Activated T-cell treated with anti-CD3 and anti-CD28 coated beads, Interleukin-2, amount 50 U/mL, for 72 hours (primary cell): Measurements from ENCODE around the gene MAN2A1. TPM values are rescaled to one million over a fixed set of nuclear protein-coding genes. Genes with fewer than 3 reads are reported as not detected.
A peak's percentile ranks its signal among the peaks of the same experiment; 100 is the strongest.

Experiments used
- ATAC-seq, 2 donors: fragments of 150-1000 bp; cut with Tn5 transposase; replicated peaks in 1 of 2; 2 replicates each; pipeline ENCODE4 v1.10.0; 2021; ENCODE audit warnings: moderate library complexity in 2 of 2, mild to moderate bottlenecking in 1 of 2
- DNase-seq, 2 donors: peaks; one replicate each; pipeline ENCODE4 v3.0.0; 2021 to 2022; ENCODE audit warnings: mixed read lengths in 1 of 2
- H3K27ac Mint-ChIP-seq: one replicate; pipeline ENCODE4 v1.8.0; 2022; ENCODE audit warnings: mild to moderate bottlenecking, moderate library complexity, mixed read lengths
- H3K27me3 Mint-ChIP-seq: one replicate; pipeline ENCODE4 v1.8.0; 2022; ENCODE audit warnings: low read depth, mixed read lengths
- H3K36me3 Mint-ChIP-seq, 2 donors: one replicate each; pipeline ENCODE4 v1.8.0; 2022; ENCODE audit warnings: mixed read lengths in 2 of 2, mild to moderate bottlenecking in 1 of 2; ENCODE audit not compliant: insufficient read depth in 2 of 2
- H3K4me1 Mint-ChIP-seq: one replicate; pipeline ENCODE4 v1.8.0; 2022; ENCODE audit warnings: low read depth, mixed read lengths
- H3K4me3 Mint-ChIP-seq, 2 donors: one replicate each; pipeline ENCODE4 v1.8.0; 2022; ENCODE audit warnings: mild to moderate bottlenecking in 2 of 2, mixed read lengths in 2 of 2, moderate library complexity in 2 of 2
- H3K9me3 Mint-ChIP-seq, 2 donors: one replicate each; pipeline ENCODE4 v1.8.0; 2022; ENCODE audit warnings: mixed read lengths in 2 of 2
- total RNA-seq, 2 donors: library from RNA; stranded (reverse); gene quantifications; one replicate each; pipeline ENCODE4 v1.2.3, GENCODE V29; 2022

Gene MAN2A1
- total RNA-seq, 2 donors from 2014 or later = 47.4 to 48.8 TPM

DNA sequence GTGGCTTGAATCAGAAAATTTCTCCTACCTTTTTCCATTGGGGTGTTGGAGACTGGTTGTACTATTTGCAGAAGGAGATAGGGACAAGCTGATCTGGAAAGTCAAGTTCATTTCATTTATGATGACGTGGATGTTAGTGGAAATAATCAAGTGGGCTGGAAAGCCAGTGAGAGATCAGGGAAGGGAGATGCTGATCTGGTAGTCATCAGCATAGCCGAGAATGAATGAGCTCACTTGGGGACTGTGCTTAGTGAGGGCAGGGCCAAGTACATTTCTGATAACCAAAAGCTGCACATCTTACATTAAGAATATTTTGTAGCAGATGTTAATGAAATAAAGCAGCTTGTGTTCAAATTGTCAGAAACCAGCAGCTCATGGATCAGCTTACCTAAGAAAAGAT lies 12.1 kb downstream of the MAN2A1 start:
- H3K4me3 Mint-ChIP-seq = no peak overlapping the region
- H3K36me3 Mint-ChIP-seq = peaks cover 2 to 6% of the 10 kb centered on the region in 2 donors
- H3K4me1 Mint-ChIP-seq = peaks cover 60% of the 10 kb centered on the region
- ATAC-seq = no peak
- H3K27ac Mint-ChIP-seq = no peak overlapping the region
- no peaks in the 10 kb centered on the region for H3K9me3 Mint-ChIP-seq
- no peak for DNase-seq
- no peaks in the 10 kb centered on the region for H3K27me3 Mint-ChIP-seq

DNA sequence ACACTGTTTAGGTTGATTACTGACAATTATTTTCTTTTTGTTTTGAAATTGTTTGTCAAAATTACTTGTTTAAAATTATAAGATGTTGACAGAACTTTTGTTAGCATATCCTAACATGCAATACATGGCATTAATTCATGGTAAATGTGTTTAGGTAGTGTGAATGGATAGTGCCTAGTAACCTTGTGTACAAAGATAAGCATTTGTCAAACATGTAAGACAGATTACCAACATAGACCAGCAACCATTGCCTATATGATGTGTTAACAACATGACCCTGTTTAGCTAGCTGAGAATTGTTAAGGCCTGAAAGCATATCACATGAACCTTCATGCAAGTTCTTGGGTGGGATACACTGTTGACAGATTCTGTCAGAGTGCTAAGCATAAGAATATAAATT lies 13.4 kb downstream of the MAN2A1 start:
- Mint-ChIP-seq H3K4me3 (no peak overlapping the region), H3K9me3 (no peaks in the 10 kb centered on the region), H3K27me3 (no peaks in the 10 kb centered on the region), H3K4me1 (peaks cover 54% of the 10 kb centered on the region), H3K27ac (no peak overlapping the region), H3K36me3 (peaks cover 2 to 6% of the 10 kb centered on the region in 2 donors)
- ATAC-seq = no peak
- DNase-seq = no peak

DNA sequence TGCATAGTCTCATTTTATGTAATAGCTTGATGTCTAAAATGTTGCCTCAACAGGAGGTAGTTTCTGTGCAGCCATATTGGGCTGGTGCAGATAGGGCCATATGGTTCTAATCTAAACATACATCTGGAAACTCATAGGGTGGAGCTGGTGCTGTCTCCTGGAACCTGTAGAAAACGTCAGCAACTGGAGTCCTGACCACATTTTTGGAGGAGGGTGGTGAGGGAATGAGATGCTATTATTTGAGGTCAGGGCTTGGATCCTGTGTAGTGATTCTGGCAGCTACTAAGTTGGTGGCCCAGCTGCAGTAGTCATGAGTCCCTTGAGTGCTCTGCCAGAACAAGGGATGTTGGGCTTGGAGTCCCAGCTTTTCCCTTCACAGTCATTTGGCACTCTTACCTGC lies 14.1 kb downstream of the MAN2A1 start:
- DNase-seq (no peak), ATAC-seq (no peak)
- peaks cover 2 to 6% of the 10 kb centered on the region in 2 donors for H3K36me3 Mint-ChIP-seq
- H3K4me1 Mint-ChIP-seq = peaks cover 51% of the 10 kb centered on the region
- no peaks in the 10 kb centered on the region for H3K27me3 Mint-ChIP-seq
- H3K9me3 Mint-ChIP-seq = no peaks in the 10 kb centered on the region
- no peak overlapping the region for H3K4me3 Mint-ChIP-seq
- no peak overlapping the region for H3K27ac Mint-ChIP-seq

DNA sequence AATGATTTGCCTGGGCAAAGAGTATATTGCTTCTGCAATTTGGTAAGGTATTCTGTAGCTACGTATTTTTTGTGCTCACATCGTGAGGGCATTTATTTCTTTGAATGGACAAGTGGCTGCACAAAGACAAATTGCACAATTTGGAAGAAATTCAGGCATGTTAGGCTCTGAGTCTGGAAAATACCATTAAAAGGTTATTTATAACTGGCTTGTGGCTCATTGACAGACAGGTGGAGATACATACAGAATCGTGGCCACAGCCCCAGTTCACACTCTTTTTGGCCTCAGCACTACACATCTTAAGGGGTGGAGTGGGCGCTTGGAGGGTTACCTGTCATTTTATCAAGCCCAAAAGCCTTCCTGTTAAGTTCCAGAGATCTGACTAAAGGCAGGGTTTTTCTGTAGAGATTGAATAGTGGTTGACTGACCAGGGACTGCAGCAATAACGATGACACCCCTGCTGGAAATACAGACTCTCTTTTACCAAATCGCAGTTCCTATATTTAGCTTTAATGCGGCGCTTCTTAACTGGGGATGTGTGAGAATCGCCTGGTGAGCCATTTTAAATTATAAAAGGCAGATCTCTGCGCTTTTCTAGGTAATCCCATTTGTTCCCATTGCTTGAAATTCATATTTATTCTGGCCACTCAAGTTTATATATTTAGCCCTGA lies 14.7 kb downstream of the MAN2A1 start:
- ATAC-seq (no peak), DNase-seq (no peak)
- peaks cover 49% of the 10 kb centered on the region for H3K4me1 Mint-ChIP-seq
- no peak overlapping the region for H3K27ac Mint-ChIP-seq
- no peaks in the 10 kb centered on the region for H3K9me3 Mint-ChIP-seq
- peaks cover 0 to 3% of the 10 kb centered on the region in 2 donors for H3K36me3 Mint-ChIP-seq
- H3K4me3 Mint-ChIP-seq = no peak overlapping the region
- H3K27me3 Mint-ChIP-seq = no peaks in the 10 kb centered on the region

DNA sequence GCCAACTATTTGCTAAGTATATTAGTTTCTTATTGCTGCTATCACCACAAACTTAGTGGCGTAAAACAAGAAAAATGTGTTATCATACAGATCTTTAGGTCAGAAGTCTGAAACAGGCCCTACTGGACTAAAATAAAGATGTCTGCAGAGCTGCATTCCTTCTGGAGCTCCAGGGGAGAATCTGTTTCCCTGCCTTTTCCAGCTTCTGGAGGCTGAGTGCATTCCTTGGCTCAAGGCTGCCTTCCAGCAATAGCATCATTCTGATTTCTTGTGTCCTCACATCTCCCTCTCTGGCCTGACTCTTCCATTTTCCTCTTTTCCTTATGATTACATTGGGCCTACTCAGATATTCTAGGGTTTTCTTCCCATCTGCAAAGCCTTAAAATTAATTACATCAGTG lies 15.9 kb downstream of the MAN2A1 start:
- Mint-ChIP-seq H3K4me1 (peaks cover 47% of the 10 kb centered on the region), H3K9me3 (no peaks in the 10 kb centered on the region), H3K27ac (no peak overlapping the region), H3K4me3 (no peak overlapping the region), H3K36me3 (peaks cover 0 to 2% of the 10 kb centered on the region in 2 donors), H3K27me3 (no peaks in the 10 kb centered on the region)
- ATAC-seq = no peak
- no peak for DNase-seq

DNA sequence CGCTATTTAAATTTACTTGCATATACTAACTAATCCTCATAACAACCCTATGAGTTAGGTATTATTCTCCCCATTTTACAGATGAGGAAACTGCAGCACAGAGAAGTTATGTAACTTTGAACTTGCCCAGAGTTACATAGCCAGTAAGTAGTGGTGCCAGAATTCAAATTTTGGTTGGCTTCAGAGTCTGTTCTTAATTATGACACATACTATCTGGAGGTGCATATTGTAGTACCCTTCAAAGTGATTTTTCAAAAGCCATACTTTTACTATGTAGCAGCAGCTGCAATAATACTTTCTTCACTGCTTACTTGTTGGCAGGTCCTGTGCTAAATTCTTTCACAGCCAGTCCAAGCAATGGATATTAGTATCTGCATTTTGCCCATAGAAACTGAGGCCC lies 16.4 kb downstream of the MAN2A1 start:
- Mint-ChIP-seq H3K4me3 (no peak overlapping the region), H3K27me3 (no peaks in the 10 kb centered on the region), H3K9me3 (no peaks in the 10 kb centered on the region), H3K27ac (no peak overlapping the region), H3K36me3 (peaks cover 0 to 2% of the 10 kb centered on the region in 2 donors), H3K4me1 (peaks cover 48% of the 10 kb centered on the region)
- ATAC-seq (no peak), DNase-seq (no peak)

DNA sequence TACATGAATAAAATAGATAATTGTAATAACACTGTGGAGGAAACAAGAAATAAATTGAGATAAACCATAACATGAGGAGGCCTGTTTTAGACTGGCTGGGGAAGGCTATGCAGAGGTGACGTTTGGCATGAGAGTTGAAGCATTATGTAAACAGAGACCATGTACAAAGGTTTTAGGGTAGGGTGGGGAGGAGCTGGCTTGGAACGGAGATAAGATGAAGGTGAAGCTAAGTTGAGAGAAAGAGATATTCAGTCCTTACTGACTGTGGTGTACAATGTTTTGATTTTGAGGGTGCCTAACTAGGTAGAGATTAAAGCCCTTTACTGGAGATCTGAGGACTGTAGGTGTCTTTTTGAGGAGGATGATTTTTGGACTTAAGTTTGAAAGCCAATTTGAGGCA lies 17.8 kb downstream of the MAN2A1 start:
- no peaks in the 10 kb centered on the region for H3K27me3 Mint-ChIP-seq
- no peak overlapping the region for H3K4me3 Mint-ChIP-seq
- peaks cover 0 to 3% of the 10 kb centered on the region in 2 donors for H3K36me3 Mint-ChIP-seq
- H3K4me1 Mint-ChIP-seq = peaks cover 48% of the 10 kb centered on the region
- DNase-seq (no peak), ATAC-seq (no peak)
- H3K27ac Mint-ChIP-seq = no peak overlapping the region
- H3K9me3 Mint-ChIP-seq = no peaks in the 10 kb centered on the region

DNA sequence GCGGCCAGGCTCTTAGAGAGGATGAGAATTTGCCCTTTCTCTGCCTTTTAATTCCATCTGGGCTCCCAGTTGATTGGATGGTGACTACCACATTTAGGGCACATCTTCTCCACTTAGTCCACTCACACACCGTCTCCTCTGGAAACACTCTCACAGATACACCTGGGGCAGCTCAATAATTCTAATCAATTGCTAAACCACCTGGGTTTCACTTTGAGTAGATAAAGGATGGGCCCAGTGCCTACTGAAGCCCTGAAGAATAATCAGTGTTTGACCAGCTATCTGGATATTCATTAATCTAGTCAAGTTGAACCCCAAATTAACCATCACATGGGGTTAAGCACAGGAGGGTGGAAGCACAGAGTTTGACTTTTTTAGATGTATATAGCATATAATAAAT lies 19.1 kb downstream of the MAN2A1 start:
- H3K4me1 Mint-ChIP-seq = peaks cover 48% of the 10 kb centered on the region
- ATAC-seq (no peak), DNase-seq (no peak)
- H3K36me3 Mint-ChIP-seq = peaks cover 0 to 6% of the 10 kb centered on the region in 2 donors
- H3K27me3 Mint-ChIP-seq = no peaks in the 10 kb centered on the region
- no peak overlapping the region for H3K4me3 Mint-ChIP-seq
- no peaks in the 10 kb centered on the region for H3K9me3 Mint-ChIP-seq
- no peak overlapping the region for H3K27ac Mint-ChIP-seq

DNA sequence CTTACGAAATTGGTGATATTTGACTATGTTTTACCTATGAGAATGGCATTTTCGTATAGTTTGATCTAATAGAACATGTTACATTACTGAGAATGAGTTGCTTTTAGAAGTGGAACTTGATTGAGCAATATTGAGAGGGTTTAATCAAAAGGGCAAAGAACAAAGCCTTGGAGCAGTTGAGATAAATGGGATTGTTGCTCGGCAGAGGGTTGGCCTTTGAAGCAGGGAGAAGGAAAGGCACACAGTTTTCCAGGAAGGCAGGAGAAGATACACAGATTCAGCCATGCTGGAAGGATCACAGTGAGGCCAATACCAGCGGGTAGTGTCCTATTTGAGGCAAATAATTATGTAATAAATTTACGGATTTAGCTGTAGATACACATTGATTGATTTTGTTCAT lies 19.5 kb downstream of the MAN2A1 start:
- Mint-ChIP-seq H3K4me3 (no peak overlapping the region), H3K27me3 (no peaks in the 10 kb centered on the region), H3K9me3 (no peaks in the 10 kb centered on the region), H3K27ac (no peak overlapping the region), H3K36me3 (peaks cover 0 to 6% of the 10 kb centered on the region in 2 donors), H3K4me1 (peaks cover 48% of the 10 kb centered on the region)
- ATAC-seq (no peak), DNase-seq (no peak)

DNA sequence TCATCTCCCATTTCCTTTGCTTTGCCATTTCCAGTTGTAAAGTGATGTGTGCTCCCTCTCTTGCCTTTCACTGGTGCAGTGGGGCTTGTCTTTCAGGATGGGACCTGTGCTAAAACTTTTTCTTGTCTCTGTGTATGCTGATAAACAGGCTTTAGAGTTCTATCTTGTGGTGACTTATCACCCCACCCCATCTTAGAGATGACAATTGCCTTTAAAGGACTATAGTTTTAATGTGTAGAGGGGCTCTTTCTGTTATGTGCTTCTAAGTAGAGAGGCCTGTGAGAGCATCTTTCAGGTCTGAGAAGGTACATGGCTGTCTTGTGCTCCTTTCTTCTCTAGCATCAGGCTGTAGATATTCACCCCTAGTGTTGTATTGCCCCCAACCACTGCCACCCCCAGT lies 21.9 kb downstream of the MAN2A1 start:
- DNase-seq (no peak), ATAC-seq (no peak)
- Mint-ChIP-seq H3K9me3 (no peaks in the 10 kb centered on the region), H3K27ac (no peak overlapping the region), H3K4me1 (peaks cover 41% of the 10 kb centered on the region), H3K36me3 (peaks cover 0 to 10% of the 10 kb centered on the region in 2 donors), H3K4me3 (no peak overlapping the region), H3K27me3 (no peaks in the 10 kb centered on the region)

DNA sequence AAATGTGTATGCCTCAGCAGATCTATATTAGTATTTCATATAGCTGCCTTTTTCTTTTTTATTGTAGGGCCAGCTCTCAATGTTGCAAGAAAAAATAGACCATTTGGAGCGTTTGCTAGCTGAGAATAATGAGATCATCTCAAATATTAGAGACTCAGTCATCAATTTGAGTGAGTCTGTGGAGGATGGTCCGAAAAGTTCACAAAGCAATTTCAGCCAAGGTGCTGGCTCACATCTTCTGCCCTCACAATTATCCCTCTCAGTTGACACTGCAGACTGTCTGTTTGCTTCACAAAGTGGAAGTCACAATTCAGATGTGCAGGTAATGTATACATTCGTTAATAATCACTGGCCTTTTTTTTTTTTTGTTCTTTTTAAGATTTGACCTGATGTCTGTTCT lies 23.7 kb downstream of the MAN2A1 start:
- no peak for ATAC-seq
- Mint-ChIP-seq H3K4me1 (peaks cover 31% of the 10 kb centered on the region), H3K4me3 (no peak overlapping the region), H3K27me3 (no peaks in the 10 kb centered on the region), H3K9me3 (no peaks in the 10 kb centered on the region), H3K36me3 (peaks cover under 1 to 16% of the 10 kb centered on the region in 2 donors), H3K27ac (peak overlapping the region; percentile 79)
- no peak for DNase-seq

DNA sequence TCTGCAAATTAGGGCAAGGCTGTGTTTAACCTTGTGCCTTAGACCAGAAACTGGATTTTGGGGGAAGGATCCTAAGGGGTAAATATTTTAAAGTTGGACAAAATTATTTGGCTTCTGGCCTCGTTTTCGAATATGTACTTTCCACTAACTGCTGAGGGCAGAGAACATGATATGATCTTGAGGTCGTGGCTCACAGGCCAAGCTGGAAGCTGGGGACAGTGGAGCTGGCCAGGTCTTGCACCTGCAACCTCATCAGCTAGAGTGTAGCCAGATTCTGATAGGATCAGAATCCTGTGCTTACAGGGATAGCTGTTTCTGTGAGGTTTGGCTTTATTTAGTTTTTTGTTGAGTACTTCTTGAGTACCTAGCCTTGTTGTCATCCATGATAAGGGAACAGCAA lies 24.9 kb downstream of the MAN2A1 start:
- Mint-ChIP-seq H3K4me1 (peaks cover 25% of the 10 kb centered on the region), H3K36me3 (peaks cover 2 to 19% of the 10 kb centered on the region in 2 donors), H3K27me3 (no peaks in the 10 kb centered on the region), H3K27ac (no peak overlapping the region), H3K4me3 (no peak overlapping the region), H3K9me3 (no peaks in the 10 kb centered on the region)
- no peak for DNase-seq
- ATAC-seq = no peak

DNA sequence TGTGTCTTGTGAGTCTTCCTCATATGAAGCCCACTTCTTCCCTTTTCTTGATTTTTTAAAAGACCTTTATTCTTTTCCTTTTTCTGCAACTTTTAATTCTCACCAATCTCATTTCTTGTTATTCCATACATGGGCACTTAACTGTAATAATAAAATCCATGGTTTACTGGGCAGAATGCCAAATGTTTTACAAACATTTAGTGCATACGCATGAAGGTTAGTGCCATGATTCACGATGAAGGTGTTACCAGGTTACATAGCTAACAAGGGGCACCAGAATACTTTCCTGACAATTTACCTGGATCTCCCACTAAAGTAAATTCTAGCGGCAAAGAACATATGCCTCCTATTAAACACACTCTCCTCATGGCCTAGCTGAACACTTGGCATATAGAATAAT lies 28.5 kb downstream of the MAN2A1 start:
- Mint-ChIP-seq H3K27me3 (no peaks in the 10 kb centered on the region), H3K4me3 (no peak overlapping the region), H3K9me3 (no peaks in the 10 kb centered on the region), H3K4me1 (peaks cover 5% of the 10 kb centered on the region), H3K36me3 (peaks cover 2 to 23% of the 10 kb centered on the region in 2 donors), H3K27ac (no peak overlapping the region)
- no peak for ATAC-seq
- DNase-seq = no peak

DNA sequence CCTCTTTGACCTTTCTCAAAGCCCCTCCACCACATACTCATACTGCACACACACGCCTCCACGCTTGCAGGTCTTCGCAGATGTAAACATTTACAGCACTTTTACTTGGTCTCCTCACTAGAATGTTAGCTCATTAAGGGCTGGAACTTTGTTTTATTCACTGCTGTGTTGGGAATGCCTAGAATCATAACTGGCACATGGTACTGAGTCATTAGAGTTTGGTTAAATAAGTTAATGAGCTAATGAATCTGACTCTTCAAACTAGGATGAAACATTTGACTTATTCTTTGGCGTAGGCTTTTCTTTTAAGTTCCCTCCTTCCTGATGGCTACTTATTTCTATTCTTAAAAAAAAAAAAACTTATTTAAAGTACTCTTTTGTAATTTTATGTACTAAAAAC lies 28.9 kb downstream of the MAN2A1 start:
- Mint-ChIP-seq H3K36me3 (peaks cover 2 to 22% of the 10 kb centered on the region in 2 donors), H3K4me1 (peaks cover 5% of the 10 kb centered on the region), H3K4me3 (no peak overlapping the region), H3K9me3 (no peaks in the 10 kb centered on the region), H3K27me3 (no peaks in the 10 kb centered on the region), H3K27ac (no peak overlapping the region)
- ATAC-seq (no peak), DNase-seq (no peak)
